Retinal pigment epithelial cell (primary cell): ENCODE results near the gene FGF8.

Experiments used
- DNase-seq: peaks from one replicate; pipeline ENCODE4 v3.0.0-alpha.2; 2010; ENCODE audit warnings: low read depth
- H3K4me3 ChIP-seq: 2 replicates; pipeline ENCODE4 v1.5.1; 2011; ENCODE audit warnings: mild to moderate bottlenecking, low read length, control low read depth, moderate library complexity
- CTCF ChIP-seq: conservative IDR thresholded peaks from 2 replicates; pipeline ENCODE4 v1.5.1; 2011; ENCODE audit warnings: low read depth, low read length, control low read depth, inconsistent platforms

FGF8 gene

GRCh38 chr10:101777619-101778145 lies 1.8 kb upstream of the FGF8 start:
- H3K4me3 ChIP-seq, result no peak overlapping the region
- DNase-seq, result no peak
- no peak for TF ChIP-seq CTCF

GRCh38 chr10:101776161-101776817 lies 375 bp upstream of the FGF8 start:
- TF ChIP-seq CTCF, result no peak
- no peak for DNase-seq
- no peak overlapping the region for H3K4me3 ChIP-seq

- no peak overlapping the region for H3K4me3 ChIP-seq
Measured at GRCh38 chr10:101774589-101775272, 1.2 kb downstream of the FGF8 start.

GRCh38 chr10:101773923-101774588 lies 1.9 kb downstream of the FGF8 start:
- no peak for TF ChIP-seq CTCF
- no peak overlapping the region for H3K4me3 ChIP-seq

More at GRCh38 chr10:101774589-101775272, 1.2 kb downstream of the FGF8 start:
- TF ChIP-seq CTCF, result no peak
- no peak for DNase-seq

GRCh38 chr10:101772895-101773761 lies 2.8 kb downstream of the FGF8 start:
- no peak for TF ChIP-seq CTCF
- no peak for DNase-seq
- no peak overlapping the region for H3K4me3 ChIP-seq

More at GRCh38 chr10:101773923-101774588, 1.9 kb downstream of the FGF8 start:
- DNase-seq, result no peak

- no peak for DNase-seq
- TF ChIP-seq CTCF, result no peak
Measured at GRCh38 chr10:101772017-101772894, 3.7 kb downstream of the FGF8 start.

More at GRCh38 chr10:101772017-101772894, 3.7 kb downstream of the FGF8 start:
- H3K4me3 ChIP-seq, result no peak overlapping the region
